ENCODE results near the gene FN3K.

- TF ChIP-seq ZFX (IDR thresholded peaks at IDR 0.05) (peak; percentile 82; the same call in 1 of the 2 replicates), CTCF (conservative IDR thresholded peaks at IDR 0.05) (no peak)
Observed at GRCh38 chr17:82716203-82717010, 19.0 kb upstream of the FN3K start, which contains the start of gene FN3KRP.

Measured in C4-2B (cell line).